ENCODE measurements around the gene GJC2.
A peak's percentile ranks its signal among the peaks of the same experiment; 100 is the strongest.
"Not testable (repeated sequence)": the region's sequence is repeated elsewhere in the genome, so short reads cannot be mapped to it uniquely, and the experiment has no call there.

GJC2 gene

GRCh38 chr1:228159008-228159665 is 9.4 kb downstream of the GJC2 start:
- no peak for DNase-seq

DNA sequence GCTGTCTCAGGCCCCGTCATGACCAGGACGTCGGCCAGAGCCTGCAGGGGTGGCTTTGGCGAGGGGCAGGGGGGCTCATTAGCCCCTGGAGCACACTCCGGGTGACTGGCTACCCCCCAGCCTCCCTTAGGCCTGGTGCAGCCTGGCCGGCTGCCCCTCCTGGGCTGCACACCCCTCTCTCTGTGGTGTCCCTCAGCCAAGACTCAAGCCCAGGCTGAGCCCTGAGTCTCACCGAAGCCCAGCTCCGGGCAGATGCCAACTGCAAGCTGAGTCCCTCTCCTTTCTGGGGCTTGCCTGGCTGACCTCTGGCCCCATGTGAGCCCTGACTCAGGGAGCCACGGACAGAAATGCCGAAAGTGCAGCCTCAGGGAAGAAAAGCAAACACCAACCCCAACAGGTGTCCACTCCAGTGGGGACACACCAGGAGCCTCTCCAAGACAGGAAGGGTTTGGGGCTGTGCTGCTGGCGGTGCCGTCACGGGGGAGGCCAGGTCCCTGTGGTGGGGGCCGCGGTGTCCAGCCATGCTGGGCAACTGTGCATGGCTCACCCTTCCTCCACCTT is 10.6 kb downstream of the GJC2 start:
- DNase-seq = no peak

DNA sequence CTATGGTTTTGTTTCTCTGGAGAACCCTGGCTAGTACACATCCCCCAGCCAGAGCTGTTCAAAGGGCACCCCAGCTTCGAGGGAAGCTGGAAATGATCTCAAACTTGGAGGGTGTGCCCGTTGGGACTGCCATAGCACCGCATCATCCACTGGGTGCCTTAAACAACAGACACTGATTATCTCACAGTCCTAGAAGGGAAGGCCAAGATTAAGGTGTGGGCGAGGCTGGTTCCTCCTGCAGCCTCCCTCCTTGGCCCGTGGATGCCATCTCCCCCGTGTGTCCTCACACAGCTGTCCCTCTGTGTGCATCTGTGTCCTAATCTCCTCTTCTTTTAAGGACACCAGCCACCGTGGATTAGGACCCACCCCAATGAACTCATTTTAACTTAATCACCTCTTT is 11.6 kb downstream of the GJC2 start:
- no peak for DNase-seq

- DNase-seq = no peak
Measured at GRCh38 chr1:228161866-228162265, 12.1 kb downstream of the GJC2 start.

DNA sequence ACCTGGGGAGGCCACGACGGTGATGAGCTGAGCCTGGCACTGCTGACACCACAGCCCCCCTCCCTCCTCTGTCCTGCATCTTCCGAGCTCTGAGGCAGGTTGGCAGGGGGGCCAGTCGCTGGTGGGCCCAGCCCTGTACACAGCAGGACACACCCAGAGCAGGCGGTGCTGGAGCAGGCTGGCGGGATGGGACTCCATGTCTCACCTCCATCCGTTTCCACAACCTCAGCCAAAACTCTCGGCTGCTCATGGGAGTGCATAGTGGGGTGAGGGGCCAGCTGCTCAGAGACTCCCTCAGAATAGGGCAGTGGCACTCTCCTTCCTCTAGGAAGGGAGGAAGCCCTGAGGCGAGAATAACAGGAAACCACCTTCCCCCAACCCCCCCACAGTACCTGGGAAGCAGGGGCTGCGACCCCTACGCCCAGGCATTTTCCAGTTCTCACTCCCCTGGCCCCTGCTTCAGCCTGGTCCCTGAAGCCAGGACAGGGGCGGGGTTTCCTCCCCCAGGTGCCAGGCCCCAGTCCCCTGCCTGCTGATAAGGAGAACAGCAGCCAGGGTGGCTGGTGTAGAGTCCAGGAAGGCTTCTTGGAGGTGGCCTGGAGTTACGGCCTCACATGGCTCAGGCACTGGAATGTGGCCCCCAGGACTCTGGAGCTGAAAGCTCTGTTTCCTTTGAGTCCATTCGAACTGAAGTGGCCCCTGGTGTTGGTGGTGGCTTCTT is 12.7 kb downstream of the GJC2 start:
- peak; percentile 30 for DNase-seq

DNA sequence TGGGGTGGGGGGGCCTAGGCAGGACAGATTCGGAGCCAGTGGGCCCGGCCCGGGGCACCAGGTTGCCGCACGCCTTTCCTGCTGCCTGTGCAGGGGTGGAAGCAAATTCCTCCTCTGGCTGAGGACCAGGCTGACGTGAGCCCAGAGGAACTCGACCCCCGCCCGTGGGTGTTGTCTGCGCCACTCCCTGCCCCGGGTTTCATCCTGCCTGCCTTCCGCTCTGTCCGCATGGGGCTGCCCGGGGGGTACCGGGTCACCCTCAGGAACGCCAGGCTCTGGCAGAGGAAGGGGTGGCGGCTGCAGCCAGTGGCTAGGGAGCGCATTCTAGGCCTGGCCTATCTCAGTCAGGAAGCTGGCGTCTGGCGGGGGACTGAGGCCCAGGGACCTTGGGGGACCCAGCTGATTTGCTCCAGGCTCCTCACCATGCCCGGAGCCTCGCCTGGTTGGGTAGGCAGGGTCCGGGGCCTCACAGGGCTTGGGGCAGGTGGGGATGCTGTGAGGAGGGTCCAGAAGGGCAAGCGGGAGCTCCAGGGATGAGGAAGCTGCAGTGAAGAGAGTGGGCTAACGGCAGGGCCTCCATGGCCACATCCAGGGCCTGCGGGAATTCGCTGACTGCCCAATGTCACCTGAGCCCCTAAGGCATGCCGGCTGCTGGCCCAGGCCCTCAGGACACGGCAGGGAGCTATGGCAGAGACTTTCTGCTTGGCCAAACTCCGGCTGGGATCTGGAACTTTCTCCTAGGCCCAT is 13.4 kb downstream of the GJC2 start:
- no peak for DNase-seq

GRCh38 chr1:228163776-228164519 is 14.2 kb downstream of the GJC2 start:
- DNase-seq = no peak

GRCh38 chr1:228164561-228165371 is 15.0 kb downstream of the GJC2 start:
- no peak for DNase-seq

DNA sequence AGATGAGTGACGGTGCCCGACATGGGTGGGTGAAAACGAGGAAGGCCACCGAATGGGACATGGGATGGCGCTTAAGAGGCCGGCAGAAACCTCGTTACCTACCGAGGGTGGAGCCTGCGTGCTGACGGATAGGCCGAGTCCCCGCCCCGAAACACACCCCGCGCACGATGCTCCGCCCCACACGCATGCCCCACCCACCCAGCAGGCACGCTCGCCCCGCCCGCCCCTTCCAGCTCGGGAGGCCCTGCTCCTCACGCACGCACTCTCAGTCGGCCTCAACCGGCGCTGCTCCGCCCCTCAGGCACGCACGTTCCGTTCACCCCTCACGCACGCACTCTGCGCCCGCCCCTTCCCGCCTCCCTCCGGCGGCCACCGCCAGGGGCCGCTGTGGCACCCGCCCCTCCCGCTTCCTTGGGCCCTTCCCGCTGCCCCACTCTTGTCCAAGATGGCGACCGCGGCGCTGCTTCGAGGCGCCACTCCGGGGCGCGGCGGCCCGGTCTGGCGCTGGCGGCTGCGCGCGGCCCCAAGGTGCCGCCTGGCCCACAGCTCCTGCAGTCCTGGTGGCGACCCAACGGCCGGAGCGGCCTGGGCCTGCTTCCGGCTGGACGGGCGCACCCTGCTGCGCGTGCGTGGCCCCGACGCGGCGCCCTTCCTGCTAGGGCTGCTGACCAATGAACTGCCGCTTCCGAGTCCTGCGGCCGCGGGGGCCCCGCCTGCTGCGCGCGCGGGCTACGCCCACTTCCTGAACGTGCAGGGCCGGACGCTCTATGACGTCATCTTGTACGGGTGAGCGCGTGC is 15.8 kb downstream of the GJC2 start, which contains the start of gene IBA57:
TSS of gene IBA57 (plus strand) at position 433 of the 798 bp plus-strand sequence. CDS start at position 446, 13 bp downstream.
- peak; percentile 100 for DNase-seq

DNA sequence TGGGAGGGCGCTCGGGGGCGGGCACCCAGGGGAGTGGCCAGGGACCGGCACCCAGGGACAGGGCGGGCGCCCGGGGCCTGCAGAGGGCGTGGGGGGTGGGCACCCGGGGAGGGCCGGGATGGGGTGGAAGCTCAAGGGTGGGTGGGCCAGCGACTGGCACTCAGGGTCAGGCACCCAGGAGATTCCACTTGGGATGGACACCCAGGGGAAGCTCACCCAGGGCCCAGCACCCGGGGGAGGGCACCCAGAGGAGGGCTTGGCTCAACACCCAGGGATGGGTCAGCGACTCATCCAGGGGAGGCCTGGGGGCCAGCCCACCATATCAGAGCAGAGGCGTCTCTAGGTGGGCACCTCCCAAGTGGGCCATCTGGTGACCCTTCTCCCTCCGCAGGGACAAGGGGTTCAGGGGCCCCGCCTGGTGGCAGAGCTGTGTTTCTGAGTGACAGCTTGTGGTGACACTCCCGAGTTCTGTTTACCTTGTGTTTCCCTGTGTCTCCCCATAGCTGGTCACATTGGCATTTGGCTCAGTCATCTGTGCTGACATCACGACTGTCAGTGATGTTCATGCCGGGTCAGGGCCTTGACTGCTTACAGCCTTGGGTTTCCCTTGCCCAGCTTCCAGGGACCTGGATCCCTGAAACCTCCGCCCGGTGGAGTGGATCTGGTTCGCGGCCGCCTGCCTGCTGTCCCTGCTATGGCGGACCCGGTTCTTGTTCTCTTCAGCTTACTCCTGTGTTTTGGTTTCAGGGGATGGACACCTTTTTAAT is 16.6 kb downstream of the GJC2 start:
- peak; percentile 65 for DNase-seq

DNA sequence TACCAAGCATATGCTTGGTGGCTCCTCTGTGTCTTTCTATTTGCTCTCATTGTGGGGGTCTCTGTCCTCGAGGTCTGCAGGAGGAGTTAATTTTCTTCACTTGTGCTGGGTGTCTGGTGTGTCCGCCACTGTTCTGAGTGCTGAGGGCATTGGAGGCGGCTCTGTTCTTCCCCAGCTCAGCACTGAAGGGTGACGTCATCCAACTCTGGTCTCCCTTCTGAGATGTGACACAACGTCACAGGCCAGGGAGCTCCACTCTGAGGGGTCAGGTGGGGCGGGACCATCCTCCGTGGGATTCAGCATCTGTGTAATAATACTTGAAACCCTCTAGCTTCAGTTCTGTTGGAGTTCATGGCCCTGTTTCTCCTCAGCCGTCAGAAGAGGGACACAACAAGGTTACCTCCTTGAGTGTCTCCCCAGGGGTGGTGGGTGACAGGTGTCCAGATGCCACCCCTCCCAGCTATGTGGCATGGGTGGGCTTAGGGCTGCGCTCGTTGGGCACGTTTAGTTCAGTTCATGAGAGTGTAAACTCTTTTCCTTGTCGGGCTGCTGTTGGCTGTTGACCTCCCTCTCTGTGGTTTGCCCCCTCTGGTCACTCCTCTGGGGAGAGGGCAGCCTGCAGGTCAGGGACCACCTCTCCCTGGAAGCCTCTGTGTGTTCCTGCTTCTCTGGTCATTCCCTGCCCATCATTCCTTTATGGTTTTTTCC is 19.0 kb downstream of the GJC2 start:
- no peak for DNase-seq

DNA sequence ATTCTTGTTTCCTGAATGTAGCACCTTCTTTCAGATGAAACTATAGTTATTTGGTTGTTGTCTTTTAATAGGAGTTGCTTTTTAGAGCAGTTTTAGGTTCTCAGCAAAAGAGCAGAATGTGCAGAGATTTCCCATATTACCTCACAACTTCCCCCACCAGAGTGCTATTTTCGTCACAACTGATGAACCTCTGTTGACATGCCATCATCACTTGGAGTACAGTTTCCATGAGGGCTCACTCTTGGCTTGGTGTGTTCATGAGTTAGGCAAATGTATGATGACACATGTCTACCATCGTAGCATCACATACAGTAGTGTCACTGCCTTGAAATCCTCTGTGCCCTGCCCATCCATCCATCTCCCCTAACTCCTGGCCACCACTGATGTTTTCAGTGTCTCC is 19.6 kb downstream of the GJC2 start:
- no peak for DNase-seq

- no peak for DNase-seq
Measured at GRCh38 chr1:228170666-228171065, 20.9 kb downstream of the GJC2 start.

DNA sequence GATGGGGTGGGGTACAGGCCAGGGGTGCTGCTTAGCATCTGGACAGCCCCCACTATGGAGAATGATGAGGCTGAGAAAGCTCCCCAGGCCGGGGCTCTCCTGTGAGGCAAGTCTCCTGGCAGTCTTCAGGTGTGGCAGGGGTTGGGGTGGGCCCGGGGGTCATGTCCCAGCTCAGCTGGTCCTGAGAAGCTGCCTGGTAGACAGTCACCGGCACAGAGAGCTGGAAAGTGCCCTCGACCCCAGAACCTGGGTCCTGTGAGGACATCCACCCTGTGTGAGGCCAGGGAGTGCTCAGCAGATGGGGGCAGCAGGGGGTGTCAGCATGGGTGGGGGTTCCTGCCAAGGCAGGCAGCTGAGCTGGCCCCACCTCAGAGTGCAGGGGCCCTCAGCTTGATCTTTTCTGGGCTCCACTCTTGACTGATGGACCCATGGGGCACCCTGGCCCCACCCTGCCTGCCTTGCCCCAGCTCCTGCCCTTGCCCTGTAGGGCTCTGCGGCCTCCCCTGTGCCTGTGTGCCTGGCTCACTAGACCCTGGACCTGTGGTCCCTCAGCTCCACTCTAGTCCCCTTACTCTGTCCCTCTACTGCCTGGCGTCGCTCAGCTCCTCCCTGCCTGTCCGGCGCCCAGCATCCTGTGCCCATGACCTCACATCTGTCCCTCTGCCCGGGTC is 21.6 kb downstream of the GJC2 start:
- no peak for DNase-seq

GRCh38 chr1:228172591-228173527 is 23.1 kb downstream of the GJC2 start:
- DNase-seq = no peak

DNA sequence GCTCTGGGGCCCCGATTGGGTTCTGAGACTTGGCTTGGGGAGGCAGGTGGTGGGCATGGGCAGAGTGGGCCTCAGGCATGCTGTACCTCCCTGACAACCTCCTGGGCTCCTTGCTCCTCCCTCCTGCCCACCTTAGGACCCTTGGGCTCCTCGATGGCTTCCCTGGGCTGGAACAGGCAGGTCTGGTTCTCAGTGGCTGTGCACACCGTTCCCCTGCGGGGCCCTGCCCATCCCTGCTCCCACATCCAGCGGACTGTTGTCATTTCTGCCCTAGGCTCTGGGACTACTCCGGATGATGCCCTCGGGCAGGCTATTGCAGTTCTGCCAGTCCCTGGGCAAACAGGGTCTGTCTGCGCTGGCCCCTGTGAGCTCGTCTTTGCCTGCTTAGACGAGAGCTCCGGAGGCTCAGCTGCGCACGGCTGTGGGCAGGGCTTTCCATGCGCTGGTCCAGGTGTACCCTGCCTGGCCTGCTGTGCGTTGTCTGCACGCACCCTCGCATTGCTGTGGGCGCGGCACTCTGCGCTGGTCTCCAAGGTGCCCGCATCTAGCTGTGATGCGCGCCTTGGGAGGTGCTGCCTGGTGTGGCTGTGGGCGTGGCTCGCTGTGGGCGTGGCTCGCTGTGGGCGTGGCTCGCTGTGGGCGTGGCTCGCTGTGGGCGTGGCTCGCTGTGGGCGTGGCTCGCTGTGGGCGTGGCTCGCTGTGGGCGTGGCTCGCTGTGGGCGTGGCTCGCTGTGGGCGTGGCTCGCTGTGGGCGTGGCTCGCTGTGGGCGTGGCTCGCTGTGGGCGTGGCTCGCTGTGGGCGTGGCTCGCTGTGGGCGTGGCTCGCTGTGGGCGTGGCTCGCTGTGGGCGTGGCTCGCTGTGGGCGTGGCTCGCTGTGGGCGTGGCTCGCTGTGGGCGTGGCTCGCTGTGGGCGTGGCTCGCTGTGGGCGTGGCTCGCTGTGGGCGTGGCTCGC is 24.1 kb downstream of the GJC2 start:
- not testable (repeated sequence) for DNase-seq
